Transverse colon (tissue), 3 donors: Measurements from ENCODE around the gene PIH1D2.

Source experiments
- EP300 ChIP-seq: sonication (generic); formaldehyde crosslinking; IDR thresholded peaks from one replicate; pipeline ENCODE4 v1.6.1; 2017; ENCODE audit warnings: antibody characterized with exemption, low read depth
- TF ChIP-seq, protein P1 (sequence below), 5 experiments: fragments of 200-600 bp in 3 of 5; fragments of 450-650 bp in 2 of 5; sonication (generic) in 3 of 5; IDR thresholded peaks; 1 replicate in 2 of 5; 2 replicates in 3 of 5; pipeline ENCODE4 v1.5.1; 2016 to 2017; ENCODE audit warnings: antibody characterized with exemption in 5 of 5, inconsistent platforms in 3 of 5, mild to moderate bottlenecking in 2 of 5, moderate library complexity in 1 of 5

DNA sequence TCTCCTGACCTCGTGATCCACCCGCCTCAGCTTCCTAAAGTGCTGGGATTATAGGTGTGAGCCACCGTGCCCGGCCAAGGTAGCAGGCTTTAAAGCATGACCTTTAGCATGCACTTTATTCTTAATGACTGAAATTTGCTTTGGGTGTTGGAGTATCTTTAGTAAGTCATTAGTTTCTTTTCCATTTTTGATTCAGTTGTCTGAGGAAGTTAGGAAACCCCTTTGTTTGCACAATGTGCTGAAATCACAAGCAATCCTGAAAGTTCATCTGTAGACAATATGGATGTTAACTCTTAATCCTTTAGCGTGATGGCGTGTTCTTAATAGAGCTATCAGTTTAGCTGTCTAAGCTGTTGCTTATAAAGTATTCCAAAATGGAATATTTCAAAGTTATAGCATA lies 29.6 kb upstream of the PIH1D2 start:
- TF ChIP-seq, protein P1, sequence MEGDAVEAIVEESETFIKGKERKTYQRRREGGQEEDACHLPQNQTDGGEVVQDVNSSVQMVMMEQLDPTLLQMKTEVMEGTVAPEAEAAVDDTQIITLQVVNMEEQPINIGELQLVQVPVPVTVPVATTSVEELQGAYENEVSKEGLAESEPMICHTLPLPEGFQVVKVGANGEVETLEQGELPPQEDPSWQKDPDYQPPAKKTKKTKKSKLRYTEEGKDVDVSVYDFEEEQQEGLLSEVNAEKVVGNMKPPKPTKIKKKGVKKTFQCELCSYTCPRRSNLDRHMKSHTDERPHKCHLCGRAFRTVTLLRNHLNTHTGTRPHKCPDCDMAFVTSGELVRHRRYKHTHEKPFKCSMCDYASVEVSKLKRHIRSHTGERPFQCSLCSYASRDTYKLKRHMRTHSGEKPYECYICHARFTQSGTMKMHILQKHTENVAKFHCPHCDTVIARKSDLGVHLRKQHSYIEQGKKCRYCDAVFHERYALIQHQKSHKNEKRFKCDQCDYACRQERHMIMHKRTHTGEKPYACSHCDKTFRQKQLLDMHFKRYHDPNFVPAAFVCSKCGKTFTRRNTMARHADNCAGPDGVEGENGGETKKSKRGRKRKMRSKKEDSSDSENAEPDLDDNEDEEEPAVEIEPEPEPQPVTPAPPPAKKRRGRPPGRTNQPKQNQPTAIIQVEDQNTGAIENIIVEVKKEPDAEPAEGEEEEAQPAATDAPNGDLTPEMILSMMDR (IDR thresholded peaks at IDR 0.05) = no peak
- TF ChIP-seq EP300 = no peak
